HepG2 (cell line): Measurements from ENCODE around the gene TPM1. TPM values are rescaled to one million over a fixed set of nuclear protein-coding genes. Genes with fewer than 3 reads are reported as not detected.

Experiments used
- GFI1 ChIP-seq: sonication (generic); formaldehyde crosslinking; IDR thresholded peaks from 2 replicates; pipeline ENCODE4 v1.5.0; 2020; ENCODE audit warnings: missing genetic modification reagents, mild to moderate bottlenecking, borderline replicate concordance
- HDAC2 ChIP-seq: sonication (generic); formaldehyde crosslinking; IDR thresholded peaks from 2 replicates; pipeline ENCODE4 v1.4.0; 2020; ENCODE audit warnings: missing genetic modification reagents
- MIXL1 ChIP-seq: IDR thresholded peaks from 2 replicates; pipeline ENCODE4 v1.6.1; 2016
- MTA3 ChIP-seq: sonication (generic); formaldehyde crosslinking; IDR thresholded peaks from 2 replicates; pipeline ENCODE4 v1.4.0; 2020; ENCODE audit warnings: missing genetic modification reagents
- NPAS2 ChIP-seq: sonication (generic); formaldehyde crosslinking; IDR thresholded peaks from 2 replicates; pipeline ENCODE4 v1.8.0; 2022; ENCODE audit warnings: mild to moderate bottlenecking, missing genetic modification reagents, borderline replicate concordance
- TAF1 ChIP-seq: sonication (generic); formaldehyde crosslinking; IDR thresholded peaks from 2 replicates; pipeline ENCODE4 v1.4.0; 2020; ENCODE audit warnings: missing genetic modification reagents
- polyA plus RNA-seq, 8 experiments: library from polyadenylated mRNA; depleted of rRNA in 3 of 8; stranded (reverse) in 7 of 8; unstranded in 1 of 8; fragments of >200 nt; fragmentation: Illumina TruSeq in 4 of 8; extraction: Trizol in 4 of 8; gene quantifications; 2 replicates each; pipeline versions ENCODE4 v1.2.1 to v1.2.3, GENCODE V29; 2011 to 2016; ENCODE audit warnings: low read depth in 4 of 8, missing spikeins in 1 of 8, mixed read lengths in 1 of 8; ENCODE audit not compliant: insufficient read depth in 1 of 8
- total RNA-seq, 5 experiments: library from RNA; depleted of rRNA; stranded (reverse); fragments of >200 nt; fragmentation: Illumina TruSeq; extraction: Trizol; gene quantifications; 2 replicates each; pipeline ENCODE4 v1.2.3, GENCODE V29; 2016; ENCODE audit warnings: low read depth in 1 of 5
- TF ChIP-seq, protein P1 (sequence below): sonication (generic); formaldehyde crosslinking; IDR thresholded peaks from 2 replicates; pipeline ENCODE4 v1.8.0; 2022; ENCODE audit warnings: missing genetic modification reagents, low read depth, mild to moderate bottlenecking, borderline replicate concordance
- TF ChIP-seq, protein P2 (sequence below): sonication (generic); formaldehyde crosslinking; IDR thresholded peaks from 2 replicates; pipeline ENCODE4 v1.4.0; 2020; ENCODE audit warnings: mild to moderate bottlenecking, missing genetic modification reagents
- TF ChIP-seq, protein P3 (sequence below): sonication (generic); formaldehyde crosslinking; IDR thresholded peaks from 2 replicates; pipeline ENCODE4 v1.4.0; 2020; ENCODE audit warnings: mild to moderate bottlenecking, missing genetic modification reagents

TPM1 gene
- total and polyA plus RNA-seq, 2 of the 13 experiments (the other 11 are each of a cell fraction or from before 2014, with no cell fraction given): 98.9 to 109 TPM

DNA sequence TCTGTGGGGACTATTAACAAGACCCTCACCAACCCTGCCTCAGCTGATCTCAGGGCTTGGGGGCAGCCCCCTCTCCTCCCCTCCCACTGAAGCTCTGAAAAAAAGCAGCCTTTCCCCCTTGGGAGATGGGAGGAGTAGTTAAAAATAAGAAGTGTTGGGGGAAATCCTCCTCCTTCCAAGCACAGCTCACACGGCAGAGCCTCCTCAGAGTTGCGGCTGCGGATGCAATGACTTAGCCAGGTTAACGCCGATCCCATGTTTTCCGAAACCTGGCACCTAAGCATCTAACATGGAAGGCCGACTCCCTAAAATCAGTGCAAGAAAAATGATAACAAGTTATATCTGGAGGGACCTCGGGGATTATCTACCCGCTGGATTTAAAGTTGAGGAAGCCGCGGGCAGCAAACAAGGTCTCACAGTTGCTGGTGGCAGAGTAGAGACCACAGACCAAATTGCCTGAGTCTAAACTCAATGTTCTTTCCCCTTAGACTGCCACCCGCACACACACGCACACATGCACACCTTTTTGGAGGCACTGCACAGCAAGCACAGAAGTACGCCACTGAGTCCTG lies 1.1 kb upstream of the TPM1 start (continued):
- TF ChIP-seq TAF1 (CRISPR knock-in tag): no peak
- TF ChIP-seq, protein P1, sequence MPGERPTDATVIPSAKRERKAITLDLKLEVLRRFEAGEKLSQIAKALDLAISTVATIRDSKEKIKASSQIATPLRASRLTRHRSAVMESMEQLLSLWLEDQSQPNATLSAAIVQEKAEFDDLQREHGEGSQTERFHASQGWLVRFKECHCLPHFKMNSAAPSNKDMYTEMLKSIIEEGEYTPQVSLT (CRISPR knock-in tag): no peak
- TF ChIP-seq HDAC2 (CRISPR knock-in tag): no peak
- TF ChIP-seq GFI1: no peak
- TF ChIP-seq, protein P2, sequence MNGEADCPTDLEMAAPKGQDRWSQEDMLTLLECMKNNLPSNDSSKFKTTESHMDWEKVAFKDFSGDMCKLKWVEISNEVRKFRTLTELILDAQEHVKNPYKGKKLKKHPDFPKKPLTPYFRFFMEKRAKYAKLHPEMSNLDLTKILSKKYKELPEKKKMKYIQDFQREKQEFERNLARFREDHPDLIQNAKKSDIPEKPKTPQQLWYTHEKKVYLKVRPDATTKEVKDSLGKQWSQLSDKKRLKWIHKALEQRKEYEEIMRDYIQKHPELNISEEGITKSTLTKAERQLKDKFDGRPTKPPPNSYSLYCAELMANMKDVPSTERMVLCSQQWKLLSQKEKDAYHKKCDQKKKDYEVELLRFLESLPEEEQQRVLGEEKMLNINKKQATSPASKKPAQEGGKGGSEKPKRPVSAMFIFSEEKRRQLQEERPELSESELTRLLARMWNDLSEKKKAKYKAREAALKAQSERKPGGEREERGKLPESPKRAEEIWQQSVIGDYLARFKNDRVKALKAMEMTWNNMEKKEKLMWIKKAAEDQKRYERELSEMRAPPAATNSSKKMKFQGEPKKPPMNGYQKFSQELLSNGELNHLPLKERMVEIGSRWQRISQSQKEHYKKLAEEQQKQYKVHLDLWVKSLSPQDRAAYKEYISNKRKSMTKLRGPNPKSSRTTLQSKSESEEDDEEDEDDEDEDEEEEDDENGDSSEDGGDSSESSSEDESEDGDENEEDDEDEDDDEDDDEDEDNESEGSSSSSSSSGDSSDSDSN: no peak
- TF ChIP-seq MTA3 (CRISPR knock-in tag): no peak
- no peak for TF ChIP-seq MIXL1 (CRISPR knock-in tag)
- TF ChIP-seq, protein P3, sequence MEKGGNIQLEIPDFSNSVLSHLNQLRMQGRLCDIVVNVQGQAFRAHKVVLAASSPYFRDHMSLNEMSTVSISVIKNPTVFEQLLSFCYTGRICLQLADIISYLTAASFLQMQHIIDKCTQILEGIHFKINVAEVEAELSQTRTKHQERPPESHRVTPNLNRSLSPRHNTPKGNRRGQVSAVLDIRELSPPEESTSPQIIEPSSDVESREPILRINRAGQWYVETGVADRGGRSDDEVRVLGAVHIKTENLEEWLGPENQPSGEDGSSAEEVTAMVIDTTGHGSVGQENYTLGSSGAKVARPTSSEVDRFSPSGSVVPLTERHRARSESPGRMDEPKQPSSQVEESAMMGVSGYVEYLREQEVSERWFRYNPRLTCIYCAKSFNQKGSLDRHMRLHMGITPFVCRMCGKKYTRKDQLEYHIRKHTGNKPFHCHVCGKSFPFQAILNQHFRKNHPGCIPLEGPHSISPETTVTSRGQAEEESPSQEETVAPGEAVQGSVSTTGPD (CRISPR knock-in tag): no peak
- TF ChIP-seq NPAS2: no peak
